NB4 (cell line): Measurements from ENCODE around the gene ERAP2.

Source experiments
- CTCF ChIP-seq: IDR thresholded peaks from one replicate; pipeline ENCODE4 v1.5.1; 2012; ENCODE audit warnings: low read depth, low read length
- POLR2A ChIP-seq: IDR thresholded peaks from 2 replicates; pipeline ENCODE4 v1.6.1; 2011; ENCODE audit warnings: mild to moderate bottlenecking; ENCODE audit not compliant: insufficient read length; ENCODE audit errors: extremely low read depth

GRCh38 chr5:96844481-96844990 lies 31.8 kb upstream of the ERAP2 start:
- TF ChIP-seq POLR2A (no peak), CTCF (no peak)
